GDM1 (cell line): Measurements from ENCODE around the gene QARS1.

Experiments
- DNase-seq: peaks from one replicate; lab custom pipeline; 2025; lab: John Stamatoyannopoulos, UW

Gene QARS1

GRCh38 chr3:49104427-49105291 is at the start of gene QARS1:
Gene QARS1 (minus strand): TSS chr3:49104757. CDS start chr3:49104733, 24 bp downstream.
- DNase-seq = peak; percentile 76

GRCh38 chr3:49153349-49153912 is 48.9 kb upstream of the QARS1 start:
- no peak for DNase-seq

GRCh38 chr3:49151610-49152009 is 47.1 kb upstream of the QARS1 start:
- DNase-seq = no peak

- DNase-seq = no peak
Measured at GRCh38 chr3:49148159-49148558, 43.6 kb upstream of the QARS1 start.

GRCh38 chr3:49140080-49140479 is 35.5 kb upstream of the QARS1 start:
- DNase-seq = no peak

- no peak for DNase-seq
Measured at GRCh38 chr3:49135499-49135898, 30.9 kb upstream of the QARS1 start.

GRCh38 chr3:49134471-49135265 is 30.1 kb upstream of the QARS1 start:
- no peak for DNase-seq

- DNase-seq = no peak
Measured at GRCh38 chr3:49133226-49133951, 28.8 kb upstream of the QARS1 start.

GRCh38 chr3:49132437-49133225 is 28.1 kb upstream of the QARS1 start, which contains the start of gene LAMB2:
Gene LAMB2 (minus strand): TSS chr3:49133050. CDS start chr3:49132867, 183 bp downstream.
- DNase-seq = no peak

- no peak for DNase-seq
Measured at GRCh38 chr3:49132073-49132436, 27.5 kb upstream of the QARS1 start.

- DNase-seq = no peak
Measured at GRCh38 chr3:49131576-49131975, 27.0 kb upstream of the QARS1 start.

- no peak for DNase-seq
Measured at GRCh38 chr3:49131040-49131439, 26.5 kb upstream of the QARS1 start.

GRCh38 chr3:49124991-49125670 is 20.6 kb upstream of the QARS1 start:
- DNase-seq = no peak

- DNase-seq = no peak
Measured at GRCh38 chr3:49124203-49124602, 19.6 kb upstream of the QARS1 start.

GRCh38 chr3:49123687-49124086 is 19.1 kb upstream of the QARS1 start:
- no peak for DNase-seq

GRCh38 chr3:49122886-49123545 is 18.5 kb upstream of the QARS1 start:
- no peak for DNase-seq

GRCh38 chr3:49122451-49122850 is 17.9 kb upstream of the QARS1 start:
- no peak for DNase-seq

GRCh38 chr3:49122022-49122421 is 17.5 kb upstream of the QARS1 start:
- DNase-seq = no peak

- DNase-seq = no peak
Measured at GRCh38 chr3:49121132-49121736, 16.7 kb upstream of the QARS1 start.
